ENCODE results near the gene CASP8AP2. TPM values are rescaled to one million over a fixed set of nuclear protein-coding genes. Genes with fewer than 3 reads are reported as not detected.

The CASP8AP2 gene
- total RNA-seq, 6 donors from 2014 or later: 9.6 to 26.5 (median 13.3) TPM

- Histone ChIP-seq H3K4me1 (peaks cover 11 to 19% (median 13%) of the 10 kb centered on the region in 4 donors), H3K9me3 (no peaks in the 10 kb centered on the region), H3K27me3 (no peaks in the 10 kb centered on the region), H3K36me3 (peaks cover 0 to 14% (median 7%) of the 10 kb centered on the region in 4 donors), H3K4me3 (peak overlapping the region; percentile 68 to 90 (median 82)), H3K27ac (peak overlapping the region; percentile 77 to 91 (median 83))
- 10 to 16% methylated on average over 9 to 15 of the region's 15 CpGs for WGBS, 2 donors
- no peak for DNase-seq
- no peak for ATAC-seq (ENCODE audit: low FRiP score in 2 of 2)
- no peak for TF ChIP-seq CTCF (IDR thresholded peaks at IDR 0.05)
- TF ChIP-seq POLR2AphosphoS5 (IDR thresholded peaks at IDR 0.05): no peak
- TF ChIP-seq POLR2A (IDR thresholded peaks at IDR 0.05): no peak
- no peak for TF ChIP-seq EP300 (IDR thresholded peaks at IDR 0.05)
These were observed 610 bp downstream of the CASP8AP2 start for GRCh38 chr6:89830170-89830809.

- ATAC-seq (ENCODE audit: low FRiP score in 2 of 2): no peak
- TF ChIP-seq POLR2A (IDR thresholded peaks at IDR 0.05): no peak
- TF ChIP-seq EP300 (IDR thresholded peaks at IDR 0.05): no peak
- TF ChIP-seq CTCF (IDR thresholded peaks at IDR 0.05): no peak
- no peak for TF ChIP-seq POLR2AphosphoS5 (IDR thresholded peaks at IDR 0.05)
- peaks cover 0 to 19% (median 9%) of the 10 kb centered on the region in 4 donors for H3K36me3 ChIP-seq
These were observed 5.5 kb downstream of the CASP8AP2 start for GRCh38 chr6:89834884-89835792.

GRCh38 chr6:89836639-89837222, 7.1 kb downstream of the CASP8AP2 start:
- DNase-seq (no peak), ATAC-seq (ENCODE audit: low FRiP score in 2 of 2) (no peak)
- peaks cover 0 to 19% (median 7%) of the 10 kb centered on the region in 4 donors for H3K36me3 ChIP-seq
- H3K4me3 ChIP-seq: no peak overlapping the region
- WGBS, 2 donors: 91 to 95% methylated on average over 8 of the region's 8 CpGs
- TF ChIP-seq POLR2AphosphoS5 (IDR thresholded peaks at IDR 0.05): no peak
- H3K4me1 ChIP-seq: peaks cover 0 to 8% (median 2%) of the 10 kb centered on the region in 4 donors
- H3K27me3 ChIP-seq: no peaks in the 10 kb centered on the region
- H3K27ac ChIP-seq: no peak overlapping the region
- no peaks in the 10 kb centered on the region for H3K9me3 ChIP-seq

More at GRCh38 chr6:89834884-89835792, 5.5 kb downstream of the CASP8AP2 start:
- Histone ChIP-seq H3K4me1 (peaks cover 7 to 12% (median 10%) of the 10 kb centered on the region in 4 donors), H3K27me3 (no peaks in the 10 kb centered on the region), H3K27ac (no peak overlapping the region), H3K9me3 (no peaks in the 10 kb centered on the region), H3K4me3 (no peak overlapping the region)
- no peak for DNase-seq
- 85% methylated on average over 12 of the region's 12 CpGs for WGBS, 2 donors

GRCh38 chr6:89840538-89840937, 10.9 kb downstream of the CASP8AP2 start:
- TF ChIP-seq CTCF (IDR thresholded peaks at IDR 0.05) (no peak), EP300 (IDR thresholded peaks at IDR 0.05) (no peak), POLR2AphosphoS5 (IDR thresholded peaks at IDR 0.05) (no peak), POLR2A (IDR thresholded peaks at IDR 0.05) (no peak)
- peaks cover 0 to 17% (median 5%) of the 10 kb centered on the region in 4 donors for H3K4me1 ChIP-seq
- H3K4me3 ChIP-seq: no peak overlapping the region
- ATAC-seq (ENCODE audit: low FRiP score in 2 of 2): peak; percentile 30 to 73
- no peaks in the 10 kb centered on the region for H3K27me3 ChIP-seq
- 64 to 71% methylated on average over 3 of the region's 3 CpGs for WGBS, 2 donors
- no peak for DNase-seq
- peaks cover 0 to 5% (median 2%) of the 10 kb centered on the region in 4 donors for H3K36me3 ChIP-seq
- no peak overlapping the region for H3K27ac ChIP-seq
- H3K9me3 ChIP-seq: no peaks in the 10 kb centered on the region

- DNase-seq: no peak
- WGBS, 2 donors: 85 to 90% methylated on average over 2 of the region's 2 CpGs
These were observed 12.5 kb downstream of the CASP8AP2 start for GRCh38 chr6:89842228-89842627.

More at GRCh38 chr6:89842228-89842627, 12.5 kb downstream of the CASP8AP2 start:
- TF ChIP-seq POLR2A (IDR thresholded peaks at IDR 0.05) (no peak), CTCF (IDR thresholded peaks at IDR 0.05) (no peak), POLR2AphosphoS5 (IDR thresholded peaks at IDR 0.05) (no peak), EP300 (IDR thresholded peaks at IDR 0.05) (no peak)
- ATAC-seq (ENCODE audit: low FRiP score in 2 of 2): no peak
- Histone ChIP-seq H3K27ac (no peak overlapping the region), H3K4me3 (no peak overlapping the region), H3K9me3 (no peaks in the 10 kb centered on the region), H3K36me3 (peaks cover 0 to 10% (median 4%) of the 10 kb centered on the region in 4 donors), H3K4me1 (peaks cover 0 to 17% (median 5%) of the 10 kb centered on the region in 4 donors), H3K27me3 (no peaks in the 10 kb centered on the region)
